ENCODE results near the gene KRTAP22-2. TPM values are rescaled to one million over a fixed set of nuclear protein-coding genes. Genes with fewer than 3 reads are reported as not detected.

KRTAP22-2 gene
- total and polyA plus RNA-seq, 2 donors (not counting 3 experiments of a cell fraction or from before 2014, with no cell fraction given), result not detected

- Histone ChIP-seq H2AFZ (ENCODE audit: low read depth, low read length) (no peak overlapping the region), H3K9me3 (replicated peaks; ENCODE audit: control insufficient read depth, insufficient read depth, low read length) (peaks cover 4% of the 10 kb centered on the region), H3K4me1 (ENCODE audit: control insufficient read depth, extremely low read depth, insufficient read depth, low read length) (no peaks in the 10 kb centered on the region), H3K9ac (replicated peaks; ENCODE audit: extremely low read depth, insufficient read depth, low read length) (no peak overlapping the region), H3K79me2 (ENCODE audit: control insufficient read depth, insufficient read depth, low read length) (no peaks in the 10 kb centered on the region), H3K9me1 (replicated peaks; ENCODE audit: control insufficient read depth, extremely low read depth, insufficient read depth, low read length) (no peaks in the 10 kb centered on the region), H3K4me3 (replicated peaks in 1 of 3; ENCODE audit: insufficient read depth in 1 of 3, low read depth in 1 of 3, low read length in 3 of 3) (no peak overlapping the region), H3K27ac (ENCODE audit: insufficient read depth, low read depth, low read length) (no peak overlapping the region), H3K36me3 (ENCODE audit: control insufficient read depth in 2 of 2, extremely low read depth in 1 of 2, insufficient read depth in 2 of 2, low read length in 2 of 2) (no peaks in the 10 kb centered on the region), H4K20me1 (replicated peaks; ENCODE audit: control insufficient read depth, extremely low read depth, insufficient read depth, low read length) (no peaks in the 10 kb centered on the region), H3K4me2 (ENCODE audit: insufficient read depth, low read length) (no peak overlapping the region), H3K27me3 (ENCODE audit: control insufficient read depth in 2 of 2, insufficient read depth in 2 of 2, low read length in 2 of 2) (no peaks in the 10 kb centered on the region)
- ChIA-PET POLR2A (no interaction called here), CTCF (no interaction called here)
- dilution Hi-C loops (cut with MboI; ENCODE audit: extremely low pct_ligation_motif_present, low sequenced_read_pairs), result no loop called here
- no peak for FAIRE-seq
- BruUV-seq (replicated peaks), result no TSS peak
- TF ChIP-seq POLR2A (IDR thresholded peaks at IDR 0.05; ENCODE audit: low read depth, low read length), result no peak
- no peak for DNase-seq (ENCODE audit: low read depth, low spot score)
- intact Hi-C loops (cut with micrococcal nuclease), result no loop called here
Measured at GRCh38 chr21:30563072-30563471, 27.1 kb downstream of the KRTAP22-2 start.

- Histone ChIP-seq H2AFZ (ENCODE audit: low read depth, low read length) (no peak overlapping the region), H3K27ac (ENCODE audit: insufficient read depth, low read depth, low read length) (no peak overlapping the region), H3K9me3 (replicated peaks; ENCODE audit: control insufficient read depth, insufficient read depth, low read length) (peaks cover 4% of the 10 kb centered on the region), H3K79me2 (ENCODE audit: control insufficient read depth, insufficient read depth, low read length) (no peaks in the 10 kb centered on the region), H3K36me3 (ENCODE audit: control insufficient read depth in 2 of 2, extremely low read depth in 1 of 2, insufficient read depth in 2 of 2, low read length in 2 of 2) (no peaks in the 10 kb centered on the region), H3K4me3 (replicated peaks in 1 of 3; ENCODE audit: insufficient read depth in 1 of 3, low read depth in 1 of 3, low read length in 3 of 3) (no peak overlapping the region), H3K4me1 (ENCODE audit: control insufficient read depth, extremely low read depth, insufficient read depth, low read length) (no peaks in the 10 kb centered on the region), H3K9me1 (replicated peaks; ENCODE audit: control insufficient read depth, extremely low read depth, insufficient read depth, low read length) (no peaks in the 10 kb centered on the region), H3K9ac (replicated peaks; ENCODE audit: extremely low read depth, insufficient read depth, low read length) (no peak overlapping the region), H4K20me1 (replicated peaks; ENCODE audit: control insufficient read depth, extremely low read depth, insufficient read depth, low read length) (no peaks in the 10 kb centered on the region), H3K4me2 (ENCODE audit: insufficient read depth, low read length) (no peak overlapping the region), H3K27me3 (ENCODE audit: control insufficient read depth in 2 of 2, insufficient read depth in 2 of 2, low read length in 2 of 2) (no peaks in the 10 kb centered on the region)
- dilution Hi-C loops (cut with MboI; ENCODE audit: extremely low pct_ligation_motif_present, low sequenced_read_pairs) (no loop called here), intact Hi-C loops (cut with micrococcal nuclease) (no loop called here)
- CTCF ChIA-PET, result no interaction called here
- TF ChIP-seq POLR2A (IDR thresholded peaks at IDR 0.05; ENCODE audit: low read depth, low read length) (no peak), FOS (IDR thresholded peaks at IDR 0.05; ENCODE audit: borderline replicate concordance, insufficient read depth, low read length) (no peak), EZH2 (IDR thresholded peaks at IDR 0.05; ENCODE audit: borderline replicate concordance, low read depth, low read length, severe bottlenecking) (no peak), POLR2AphosphoS5 (IDR thresholded peaks at IDR 0.05; ENCODE audit: insufficient read depth, low read depth, low read length) (no peak), GATA2 (IDR thresholded peaks at IDR 0.05; ENCODE audit: insufficient read depth, insufficient read length, low read depth, low read length) (no peak), MYC (IDR thresholded peaks at IDR 0.05; ENCODE audit: low read depth, low read length) (no peak), JUN (IDR thresholded peaks at IDR 0.05; ENCODE audit: borderline replicate concordance, insufficient read depth, insufficient read length, low read depth) (no peak)
- TF ChIP-seq, protein P1, sequence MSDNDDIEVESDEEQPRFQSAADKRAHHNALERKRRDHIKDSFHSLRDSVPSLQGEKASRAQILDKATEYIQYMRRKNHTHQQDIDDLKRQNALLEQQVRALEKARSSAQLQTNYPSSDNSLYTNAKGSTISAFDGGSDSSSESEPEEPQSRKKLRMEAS (IDR thresholded peaks at IDR 0.05; ENCODE audit: insufficient read depth, insufficient read length), result no peak
- TF ChIP-seq, protein P2, sequence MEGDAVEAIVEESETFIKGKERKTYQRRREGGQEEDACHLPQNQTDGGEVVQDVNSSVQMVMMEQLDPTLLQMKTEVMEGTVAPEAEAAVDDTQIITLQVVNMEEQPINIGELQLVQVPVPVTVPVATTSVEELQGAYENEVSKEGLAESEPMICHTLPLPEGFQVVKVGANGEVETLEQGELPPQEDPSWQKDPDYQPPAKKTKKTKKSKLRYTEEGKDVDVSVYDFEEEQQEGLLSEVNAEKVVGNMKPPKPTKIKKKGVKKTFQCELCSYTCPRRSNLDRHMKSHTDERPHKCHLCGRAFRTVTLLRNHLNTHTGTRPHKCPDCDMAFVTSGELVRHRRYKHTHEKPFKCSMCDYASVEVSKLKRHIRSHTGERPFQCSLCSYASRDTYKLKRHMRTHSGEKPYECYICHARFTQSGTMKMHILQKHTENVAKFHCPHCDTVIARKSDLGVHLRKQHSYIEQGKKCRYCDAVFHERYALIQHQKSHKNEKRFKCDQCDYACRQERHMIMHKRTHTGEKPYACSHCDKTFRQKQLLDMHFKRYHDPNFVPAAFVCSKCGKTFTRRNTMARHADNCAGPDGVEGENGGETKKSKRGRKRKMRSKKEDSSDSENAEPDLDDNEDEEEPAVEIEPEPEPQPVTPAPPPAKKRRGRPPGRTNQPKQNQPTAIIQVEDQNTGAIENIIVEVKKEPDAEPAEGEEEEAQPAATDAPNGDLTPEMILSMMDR (IDR thresholded peaks at IDR 0.05; ENCODE audit: extremely low read depth in 1 of 2, insufficient read depth in 1 of 2, low read depth in 1 of 2, low read length in 2 of 2), result no peak
- DNase-seq (ENCODE audit: low read depth, low spot score) (no peak), FAIRE-seq (no peak)
- BruUV-seq (replicated peaks), result no TSS peak
- POLR2A ChIA-PET, result no interaction called here
Measured at GRCh38 chr21:30561957-30562356, 28.2 kb downstream of the KRTAP22-2 start.
